Measurements from ENCODE around the gene TIMM44.
A peak's percentile ranks its signal among the peaks of the same experiment; 100 is the strongest.
"Not testable (repeated sequence)": the region's sequence is repeated elsewhere in the genome, so short reads cannot be mapped to it uniquely, and the experiment has no call there.

The TIMM44 gene

GRCh38 chr19:7926021-7926726, 17.3 kb downstream of the TIMM44 start, which contains the start of gene CTXN1:
TSS of gene CTXN1 (minus strand) at chr19:7926135. CDS start at chr19:7925538, 597 bp downstream.
- peak; percentile 53 to 64 for DNase-seq (ENCODE audit: low read depth in 2 of 2, low spot score in 1 of 2)

GRCh38 chr19:7925171-7925851, 18.2 kb downstream of the TIMM44 start:
- peak; percentile 56 to 57 for DNase-seq (ENCODE audit: low read depth in 2 of 2, low spot score in 1 of 2)

- DNase-seq (ENCODE audit: low read depth in 2 of 2, low spot score in 1 of 2) = no peak
Measured at GRCh38 chr19:7924651-7925170, 18.8 kb downstream of the TIMM44 start.

GRCh38 chr19:7924241-7924640, 19.2 kb downstream of the TIMM44 start:
- no peak for DNase-seq (ENCODE audit: low read depth in 2 of 2, low spot score in 1 of 2)

- no peak for DNase-seq (ENCODE audit: low read depth in 2 of 2, low spot score in 1 of 2)
Measured at GRCh38 chr19:7923295-7924191, 19.9 kb downstream of the TIMM44 start.

- DNase-seq (ENCODE audit: low read depth in 2 of 2, low spot score in 1 of 2) = no peak
Measured at GRCh38 chr19:7922836-7923195, 20.6 kb downstream of the TIMM44 start.

GRCh38 chr19:7921967-7922835, 21.3 kb downstream of the TIMM44 start:
- DNase-seq (ENCODE audit: low read depth in 2 of 2, low spot score in 1 of 2) = no peak

GRCh38 chr19:7921302-7921966, 22.0 kb downstream of the TIMM44 start:
- no peak for DNase-seq (ENCODE audit: low read depth in 2 of 2, low spot score in 1 of 2)

GRCh38 chr19:7920519-7921301, 22.8 kb downstream of the TIMM44 start:
- DNase-seq (ENCODE audit: low read depth in 2 of 2, low spot score in 1 of 2) = peak; percentile 99 to 100

- peak; percentile 91 to 94 for DNase-seq (ENCODE audit: low read depth in 2 of 2, low spot score in 1 of 2)
Measured at GRCh38 chr19:7919610-7920518, 23.6 kb downstream of the TIMM44 start, which contains the start of gene SNAPC2. TSS of gene SNAPC2 (plus strand) at chr19:7920338. CDS start at chr19:7920367, 29 bp downstream.

GRCh38 chr19:7918615-7919421, 24.6 kb downstream of the TIMM44 start:
- DNase-seq (ENCODE audit: low read depth in 2 of 2, low spot score in 1 of 2) = no peak

- DNase-seq (ENCODE audit: low read depth in 2 of 2, low spot score in 1 of 2) = not testable (repeated sequence)
Measured at GRCh38 chr19:7918062-7918614, 25.3 kb downstream of the TIMM44 start.

- peak in 1 of 2 donors; percentile 24 for DNase-seq (ENCODE audit: low read depth in 2 of 2, low spot score in 1 of 2)
Measured at GRCh38 chr19:7917267-7918061, 26.0 kb downstream of the TIMM44 start.

- DNase-seq (ENCODE audit: low read depth in 2 of 2, low spot score in 1 of 2) = no peak
Measured at GRCh38 chr19:7916955-7917266, 26.6 kb downstream of the TIMM44 start.

GRCh38 chr19:7916103-7916954, 27.1 kb downstream of the TIMM44 start:
- no peak for DNase-seq (ENCODE audit: low read depth in 2 of 2, low spot score in 1 of 2)
